K562 (cell line): Measurements from ENCODE around the gene LCN15. TPM values are rescaled to one million over a fixed set of nuclear protein-coding genes. Genes with fewer than 3 reads are reported as not detected.

ENCODE experiments used
- ARID4B ChIP-seq: sonication (generic); formaldehyde crosslinking; IDR thresholded peaks from 2 replicates; pipeline ENCODE4 v1.8.0; 2022; ENCODE audit warnings: mild to moderate bottlenecking, missing genetic modification reagents
- CREB1 ChIP-seq, 2 experiments: sonication (generic) in 1 of 2; formaldehyde crosslinking in 1 of 2; IDR thresholded peaks; 2 replicates each; pipeline versions ENCODE4 v1.6.1 to v1.8.0; 2012 to 2022; ENCODE audit warnings: inconsistent platforms in 1 of 2, mild to moderate bottlenecking in 1 of 2, missing genetic modification reagents in 1 of 2, moderate library complexity in 1 of 2
- KDM5B ChIP-seq: fragments of 200-600 bp; sonication (generic); IDR thresholded peaks from 2 replicates; pipeline ENCODE4 v1.6.1; 2012; ENCODE audit warnings: low read depth, mild to moderate bottlenecking, moderate library complexity, low read length, control low read depth, inconsistent platforms; ENCODE audit not compliant: insufficient replicate concordance
- KLF6 ChIP-seq: fragments of 250-450 bp; sonication (Bioruptor Pico); IDR thresholded peaks from 2 replicates; pipeline ENCODE4 v1.4.0; 2020; ENCODE audit warnings: mild to moderate bottlenecking, moderate library complexity, borderline replicate concordance
- MBD2 ChIP-seq: sonication (generic); IDR thresholded peaks from 2 replicates; pipeline ENCODE4 v1.6.1; 2016; ENCODE audit warnings: low read depth, borderline replicate concordance
- MYNN ChIP-seq, 2 experiments: sonication (generic); formaldehyde crosslinking in 1 of 2; IDR thresholded peaks; 2 replicates each; pipeline versions ENCODE4 v1.5.0 to v1.6.1; 2016 to 2020; ENCODE audit warnings: antibody characterized with exemption in 1 of 2, missing genetic modification reagents in 1 of 2
- PHF20 ChIP-seq: fragments of 450-650 bp; IDR thresholded peaks from 2 replicates; pipeline ENCODE4 v1.6.1; 2018; ENCODE audit not compliant: partially characterized antibody
- POLR2A ChIP-seq: fragments of 450-650 bp; conservative IDR thresholded peaks from 2 replicates; pipeline ENCODE4 v1.6.1; 2016
- POLR2G ChIP-seq: fragments of 200-400 bp; formaldehyde crosslinking; IDR thresholded peaks from 2 replicates; pipeline ENCODE4 v1.6.1; 2017; ENCODE audit warnings: low read depth, mild to moderate bottlenecking, antibody characterized with exemption, low read length, moderate library complexity
- RBFOX2 ChIP-seq: fragments of 200-400 bp; formaldehyde crosslinking; IDR thresholded peaks from 2 replicates; pipeline ENCODE4 v1.6.1; 2017; ENCODE audit warnings: low read depth, mild to moderate bottlenecking, low read length, moderate library complexity
- SIRT6 ChIP-seq: IDR thresholded peaks from one replicate; pipeline ENCODE4 v1.6.1; 2012; ENCODE audit warnings: low read depth, mild to moderate bottlenecking, control low read depth, inconsistent platforms, low read length, moderate library complexity
- SNRNP70 ChIP-seq: fragments of 200-400 bp; formaldehyde crosslinking; optimal IDR thresholded peaks from 2 replicates; pipeline ENCODE3; 2017; ENCODE audit warnings: low read depth, low read length
- SRSF3 ChIP-seq: fragments of 200-400 bp; formaldehyde crosslinking; IDR thresholded peaks from 2 replicates; pipeline ENCODE4 v1.6.1; 2016; ENCODE audit warnings: mild to moderate bottlenecking, low read length, moderate library complexity; ENCODE audit not compliant: insufficient read depth
- ZBTB33 ChIP-seq: sonication (generic); formaldehyde crosslinking; IDR thresholded peaks from 2 replicates; pipeline ENCODE4 v1.8.1; 2023; ENCODE audit warnings: mild to moderate bottlenecking, missing genetic modification reagents
- ZBTB8A ChIP-seq: fragments of 450-650 bp; IDR thresholded peaks from 2 replicates; pipeline ENCODE4 v1.6.1; 2018; ENCODE audit warnings: mild to moderate bottlenecking, moderate library complexity; ENCODE audit not compliant: partially characterized antibody
- ZBTB9 ChIP-seq: fragments of 450-650 bp; formaldehyde crosslinking; IDR thresholded peaks from 2 replicates; pipeline ENCODE4 v1.4.0; 2020; ENCODE audit warnings: mild to moderate bottlenecking, moderate library complexity
- ZNF408 ChIP-seq: fragments of 250-450 bp; sonication (Bioruptor Pico); IDR thresholded peaks from 2 replicates; pipeline ENCODE4 v1.4.0; 2020; ENCODE audit warnings: low read depth, mild to moderate bottlenecking, moderate library complexity
- ZNF740 ChIP-seq, 3 experiments: fragments of 200-800 bp in 1 of 3; sonication (Bioruptor generic) in 1 of 3; sonication (generic) in 1 of 3; formaldehyde crosslinking in 1 of 3; IDR thresholded peaks; 2 replicates each; pipeline versions ENCODE4 v1.6.1 to v1.8.0; 2016 to 2022; ENCODE audit warnings: mild to moderate bottlenecking in 2 of 3, missing compliant biosample characterization in 2 of 3, missing genetic modification characterization in 2 of 3, missing genetic modification reagents in 1 of 3
- polyA plus RNA-seq, 8 experiments: library from polyadenylated mRNA; depleted of rRNA in 4 of 8; stranded (reverse) in 5 of 8; unstranded in 3 of 8; fragments of >200 nt; fragmentation: Nextera tagmentation in 2 of 8; fragmentation: Illumina TruSeq in 1 of 8; extraction: Ambion mirVana in 2 of 8; extraction: Trizol in 1 of 8; gene quantifications; 2 replicates each; pipeline versions ENCODE4 v1.2.1 to v1.2.3, GENCODE V29; 2011 to 2014; ENCODE audit warnings: inconsistent platforms in 1 of 8, missing spikeins in 1 of 8
- total RNA-seq, 7 experiments: library from RNA; depleted of rRNA in 6 of 7; stranded (reverse); fragments of >200 nt in 6 of 7; fragmentation: Illumina TruSeq in 2 of 7; extraction: Trizol in 2 of 7; gene quantifications; 2 replicates each; pipeline versions ENCODE4 v1.2.1 to v1.2.3, GENCODE V29; 2011 to 2021; ENCODE audit warnings: low replicate concordance in 1 of 7

Gene LCN15
- total and polyA plus RNA-seq, 9 of the 15 experiments (the other 6 are each of a cell fraction or from before 2014, with no cell fraction given), result 0.66 TPM; not detected in 8

- TF ChIP-seq ZNF408 (CRISPR knock-in tag) (no peak), MYNN (IDR thresholded peaks at IDR 0.05) (peak; percentile 38; the same call in 1 of the 2 replicates), MYNN (CRISPR knock-in tag; IDR thresholded peaks at IDR 0.05) (no peak), SNRNP70 (peak; percentile 37), POLR2A (0 out of 2 replicates have a peak, but pooled peaks have one; percentile 42), ZBTB33 (CRISPR knock-in tag) (peak; percentile 99), MBD2 (0 out of 2 replicates have a peak, but pooled peaks have one; percentile 33), SIRT6 (peak; percentile 40), CREB1 (IDR thresholded peaks at IDR 0.05) (peak; percentile 36; the same call in 1 of the 2 replicates), CREB1 (CRISPR knock-in tag; IDR thresholded peaks at IDR 0.05) (no peak), KLF6 (CRISPR knock-in tag) (no peak), ZBTB9 (CRISPR knock-in tag) (0 out of 2 replicates have a peak, but pooled peaks have one; percentile 46), KDM5B (peak; percentile 30), ARID4B (CRISPR knock-in tag) (no peak), POLR2G (peak; percentile 65; the same call in 1 of the 2 replicates), RBFOX2 (peak; percentile 59), SRSF3 (no peak), PHF20 (no peak), ZBTB8A (no peak), ZNF740 (CRISPR knock-in tag; IDR thresholded peaks at IDR 0.05) (no peak), ZNF740 (tag; IDR thresholded peaks at IDR 0.05) (no peak)
Measured at GRCh38 chr9:136722969-136723356, 41.4 kb downstream of the LCN15 start (continued).
